ENCODE measurements around the gene CDH3. TPM values are rescaled to one million over a fixed set of nuclear protein-coding genes. Genes with fewer than 3 reads are reported as not detected.

The CDH3 gene
- total and polyA plus RNA-seq, 2 of the 8 experiments (the other 6 are each of a cell fraction or from before 2014, with no cell fraction given) = 146 to 171 TPM

DNA sequence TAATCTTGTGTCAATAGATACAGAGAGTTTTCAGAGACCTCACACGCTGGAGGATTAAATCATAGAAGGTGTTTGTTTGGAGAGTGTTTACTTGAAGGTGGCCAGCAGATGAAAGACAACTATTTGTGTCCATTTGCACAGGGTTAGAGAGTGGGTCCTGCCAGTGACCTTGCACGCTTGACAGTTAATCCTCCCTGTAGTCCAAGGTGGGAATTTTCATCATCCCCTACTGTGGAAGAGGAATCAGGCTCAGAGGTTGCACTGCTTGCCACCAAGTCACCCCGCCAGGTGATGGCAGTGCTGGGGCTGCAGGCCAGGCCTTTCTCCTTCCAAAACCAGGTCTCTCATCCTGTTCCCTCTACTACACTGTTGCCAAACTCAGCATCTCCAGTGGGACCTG, 104.3 kb downstream of the CDH3 start:
- Histone ChIP-seq H3K27me3 (replicated peaks in 1 of 4; ENCODE audit: control insufficient read depth in 3 of 4, extremely low read depth in 1 of 4, insufficient read depth in 3 of 4, low read length in 3 of 4) (no peaks in the 10 kb centered on the region), H3K9ac (replicated peaks in 1 of 4; ENCODE audit: extremely low read depth in 1 of 4, low read depth in 3 of 4, low read length in 3 of 4) (no peak overlapping the region), H3K23ac (ENCODE audit: insufficient read length) (no peak overlapping the region), H2BK15ac (ENCODE audit: low read length) (no peak overlapping the region), H4K20me1 (replicated peaks in 1 of 2; ENCODE audit: control insufficient read depth in 1 of 2, insufficient read depth in 2 of 2, low read length in 2 of 2) (peaks cover 0 to 1% of the 10 kb centered on the region in 2 experiments), H3K18ac (ENCODE audit: extremely low read depth, low read length) (no peak overlapping the region), H3K9me3 (ENCODE audit: insufficient read depth in 2 of 2, low read depth in 1 of 2, low read length in 1 of 2) (no peaks in the 10 kb centered on the region), H2AFZ (ENCODE audit: low read length) (no peak overlapping the region), H2BK5ac (ENCODE audit: low read depth, low read length) (no peak overlapping the region), H4K8ac (ENCODE audit: extremely low read depth, insufficient read depth, low read length) (no peak overlapping the region), H4K5ac (ENCODE audit: insufficient read length, low read depth, low read length) (no peak overlapping the region), H2AK5ac (ENCODE audit: low read depth, low read length) (no peak overlapping the region), H3K79me2 (ENCODE audit: control insufficient read depth in 1 of 2, insufficient read depth in 2 of 2, low read length in 2 of 2) (peaks cover 2 to 87% of the 10 kb centered on the region in 2 experiments; a peak in 3 of 4 replicates), H3K23me2 (ENCODE audit: low read depth, low read length) (no peaks in the 10 kb centered on the region), H2BK20ac (ENCODE audit: low read length) (no peak overlapping the region), H3K4me3 (ENCODE audit: extremely low read depth in 1 of 4, insufficient read depth in 2 of 4, low read depth in 3 of 4, low read length in 4 of 4) (no peak overlapping the region), H3K4me2 (ENCODE audit: insufficient read depth in 1 of 2, low read depth in 2 of 2, low read length in 2 of 2) (no peak overlapping the region), H3K79me1 (ENCODE audit: low read depth, low read length) (peaks cover 8% of the 10 kb centered on the region), H3K14ac (ENCODE audit: insufficient read length) (no peak overlapping the region), H3K4me1 (replicated peaks in 1 of 4; ENCODE audit: control insufficient read depth in 3 of 4, insufficient read depth in 4 of 4, low read length in 3 of 4) (peaks cover 6 to 15% (median 11%) of the 10 kb centered on the region in 4 experiments), H2BK12ac (ENCODE audit: low read depth, low read length) (no peak overlapping the region), H3K27ac (ENCODE audit: low read depth, low read length) (no peak overlapping the region), H3K36me3 (ENCODE audit: control insufficient read depth in 2 of 4, insufficient read depth in 4 of 4, low read length in 3 of 4) (peaks cover 0 to 21% (median 0%) of the 10 kb centered on the region in 4 experiments; a peak in 4 of 8 replicates), H2BK120ac (replicated peaks; ENCODE audit: low read depth, low read length) (no peak overlapping the region), H4K91ac (replicated peaks; ENCODE audit: insufficient read length, low read length) (no peak overlapping the region), H3K56ac (replicated peaks; ENCODE audit: insufficient read length, low read depth, low read length) (no peak overlapping the region), H3K4ac (replicated peaks; ENCODE audit: insufficient read length, low read depth, low read length) (no peak overlapping the region)
- no peak for DNase-seq (ENCODE audit: low read depth in 1 of 2, low spot score in 2 of 2)
- FAIRE-seq = no peak
- 81% methylated on average over 3 of the region's 3 CpGs; no CpG with 5 or more reads in 1 of the 2 experiments for WGBS, 2 experiments (ENCODE audit: extremely low coverage in 1 of 2, insufficient coverage in 1 of 2, insufficient read length in 1 of 2, insufficient replicate concordance in 2 of 2, low coverage in 1 of 2, low lambda C conversion rate in 2 of 2, missing lambda C conversion rate in 1 of 2)
- ChIA-PET CTCF (ENCODE audit: partially characterized antibody) (interaction anchor here (0.6 to 2.2 kb wide), 5 partner anchors 11 to 1986 kb away, joined by 3 to 13 read pairs (median 3); no protein-coding TSS in a partner anchor), POLR2A (ENCODE audit: partially characterized antibody) (interaction anchor here (0.9 to 2.7 kb wide), 7 partner anchors 9 to 50 kb away, joined by 3 to 10 read pairs (median 3); partner anchors contain the start of gene CDH1)
- TF ChIP-seq RFX5 (IDR thresholded peaks at IDR 0.05; ENCODE audit: borderline replicate concordance, low read depth, low read length) (no peak), CTBP2 (IDR thresholded peaks at IDR 0.05; ENCODE audit: borderline replicate concordance, insufficient read depth, insufficient read length, low read length) (no peak), NANOG (IDR thresholded peaks at IDR 0.05; ENCODE audit: insufficient read depth, low read depth, low read length, poor library complexity, severe bottlenecking) (no peak), EP300 (IDR thresholded peaks at IDR 0.05; ENCODE audit: borderline replicate concordance in 1 of 2, low read depth in 2 of 2, low read length in 2 of 2) (no peak), SP4 (IDR thresholded peaks at IDR 0.05; ENCODE audit: low read length) (no peak), RAD21 (IDR thresholded peaks at IDR 0.05 in 1 of 2, conservative IDR thresholded peaks at IDR 0.05 in 1 of 2; ENCODE audit: low read depth in 2 of 2, low read length in 2 of 2) (peak; percentile 67 to 79), NRF1 (IDR thresholded peaks at IDR 0.05; ENCODE audit: low read depth, low read length) (no peak), SRF (IDR thresholded peaks at IDR 0.05; ENCODE audit: low read depth, low read length) (no peak), GABPA (IDR thresholded peaks at IDR 0.05; ENCODE audit: borderline replicate concordance, insufficient read depth, low read length) (no peak)
- TF ChIP-seq, protein P1, sequence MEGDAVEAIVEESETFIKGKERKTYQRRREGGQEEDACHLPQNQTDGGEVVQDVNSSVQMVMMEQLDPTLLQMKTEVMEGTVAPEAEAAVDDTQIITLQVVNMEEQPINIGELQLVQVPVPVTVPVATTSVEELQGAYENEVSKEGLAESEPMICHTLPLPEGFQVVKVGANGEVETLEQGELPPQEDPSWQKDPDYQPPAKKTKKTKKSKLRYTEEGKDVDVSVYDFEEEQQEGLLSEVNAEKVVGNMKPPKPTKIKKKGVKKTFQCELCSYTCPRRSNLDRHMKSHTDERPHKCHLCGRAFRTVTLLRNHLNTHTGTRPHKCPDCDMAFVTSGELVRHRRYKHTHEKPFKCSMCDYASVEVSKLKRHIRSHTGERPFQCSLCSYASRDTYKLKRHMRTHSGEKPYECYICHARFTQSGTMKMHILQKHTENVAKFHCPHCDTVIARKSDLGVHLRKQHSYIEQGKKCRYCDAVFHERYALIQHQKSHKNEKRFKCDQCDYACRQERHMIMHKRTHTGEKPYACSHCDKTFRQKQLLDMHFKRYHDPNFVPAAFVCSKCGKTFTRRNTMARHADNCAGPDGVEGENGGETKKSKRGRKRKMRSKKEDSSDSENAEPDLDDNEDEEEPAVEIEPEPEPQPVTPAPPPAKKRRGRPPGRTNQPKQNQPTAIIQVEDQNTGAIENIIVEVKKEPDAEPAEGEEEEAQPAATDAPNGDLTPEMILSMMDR (IDR thresholded peaks at IDR 0.05; ENCODE audit: control extremely low read depth in 1 of 3, insufficient read depth in 1 of 3, low read depth in 1 of 3, low read length in 3 of 3) = peak; percentile 61 to 71 (median 68)
